Breast epithelium (tissue), 4 donors: Measurements from ENCODE around the gene FPR2. TPM values are rescaled to one million over a fixed set of nuclear protein-coding genes. Genes with fewer than 3 reads are reported as not detected.
"Not testable (repeated sequence)": the region's sequence is repeated elsewhere in the genome, so short reads cannot be mapped to it uniquely, and the experiment has no call there.

Experiments used
- DNase-seq, 2 donors: peaks; one replicate each; pipeline ENCODE4 v3.0.0-alpha.2; 2019; ENCODE audit warnings: low spot score in 2 of 2
- H3K27ac ChIP-seq, 2 donors: fragments of 200-600 bp; sonication (generic) in 1 of 2; one replicate each; pipeline ENCODE4 v1.5.1; 2016 to 2019; ENCODE audit warnings: mild to moderate bottlenecking in 1 of 2
- H3K27me3 ChIP-seq, 2 donors: fragments of 200-600 bp; sonication (generic) in 1 of 2; one replicate each; pipeline versions ENCODE4 v1.5.1 to v1.6.0; 2017 to 2019; ENCODE audit warnings: control low read depth in 1 of 2, mild to moderate bottlenecking in 1 of 2
- H3K36me3 ChIP-seq: fragments of 200-600 bp; one replicate; pipeline ENCODE4 v1.5.1; 2019
- H3K4me1 ChIP-seq, 2 donors: fragments of 200-600 bp; sonication (generic); one replicate each; pipeline ENCODE4 v1.5.1; 2016 to 2019; ENCODE audit warnings: control low read depth in 1 of 2
- H3K4me3 ChIP-seq, 3 donors: fragments of 200-600 bp; sonication (generic); 1 replicate in 2 of 3; 2 replicates in 1 of 3; pipeline ENCODE4 v1.5.1; 2016 to 2019; ENCODE audit warnings: mild to moderate bottlenecking in 3 of 3, moderate library complexity in 2 of 3
- H3K9me3 ChIP-seq, 2 donors: fragments of 200-600 bp; sonication (generic) in 1 of 2; one replicate each; pipeline ENCODE4 v1.5.1; 2016 to 2019; ENCODE audit warnings: control low read depth in 1 of 2
- POLR2A ChIP-seq: fragments of 450-650 bp; IDR thresholded peaks from one replicate; pipeline ENCODE4 v1.6.1; 2016; ENCODE audit warnings: antibody characterized with exemption, mild to moderate bottlenecking, moderate library complexity
- POLR2AphosphoS5 ChIP-seq, 3 donors: sonication (generic); formaldehyde crosslinking; IDR thresholded peaks; one replicate each; pipeline ENCODE4 v1.6.1; 2017; ENCODE audit warnings: antibody characterized with exemption in 3 of 3
- intact Hi-C: fragments of 100-400 bp; cut with DNase I; formaldehyde crosslinking; loops from one replicate; pipeline ENCODE4 v1.15.1; 2023; ENCODE audit warnings: low total_unique reads
- total RNA-seq, 3 donors: library from RNA; depleted of rRNA; stranded (reverse); fragments of >200 nt; gene quantifications; one replicate each; pipeline ENCODE4 v1.1.0, GENCODE V29; 2016
- TF ChIP-seq, protein P1 (sequence below), 3 donors: fragments of 450-650 bp; IDR thresholded peaks; one replicate each; pipeline ENCODE4 v1.5.1; 2016 to 2017; ENCODE audit warnings: antibody characterized with exemption in 3 of 3, mild to moderate bottlenecking in 3 of 3, moderate library complexity in 3 of 3

FPR2 gene
- total RNA-seq, 3 donors from 2014 or later = 0.15 to 0.98 (median 0.32) TPM

DNA sequence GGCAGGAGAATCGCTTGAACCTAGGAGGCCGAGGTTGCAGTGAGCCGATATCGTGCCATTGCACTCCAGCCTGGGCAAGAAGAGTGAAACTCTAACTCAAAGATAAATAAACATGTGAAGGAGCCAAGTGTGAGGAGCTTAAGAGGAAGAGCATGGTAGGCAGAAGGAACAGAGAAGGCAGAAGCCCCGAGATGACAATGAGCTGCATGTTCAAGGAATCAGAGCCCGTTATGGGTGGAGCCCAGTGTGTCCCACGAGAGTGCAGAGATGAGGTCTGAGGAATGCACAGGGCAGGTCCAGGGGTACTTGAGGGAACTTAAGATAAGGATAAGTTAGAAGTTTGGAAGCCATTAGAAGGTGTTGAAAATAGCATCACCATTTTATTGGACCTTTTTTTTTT, 716 bp downstream of the FPR2 start:
- no peak for DNase-seq
- no peak overlapping the region for H3K27ac ChIP-seq
- no peak overlapping the region for H3K4me3 ChIP-seq
- TF ChIP-seq, protein P1, sequence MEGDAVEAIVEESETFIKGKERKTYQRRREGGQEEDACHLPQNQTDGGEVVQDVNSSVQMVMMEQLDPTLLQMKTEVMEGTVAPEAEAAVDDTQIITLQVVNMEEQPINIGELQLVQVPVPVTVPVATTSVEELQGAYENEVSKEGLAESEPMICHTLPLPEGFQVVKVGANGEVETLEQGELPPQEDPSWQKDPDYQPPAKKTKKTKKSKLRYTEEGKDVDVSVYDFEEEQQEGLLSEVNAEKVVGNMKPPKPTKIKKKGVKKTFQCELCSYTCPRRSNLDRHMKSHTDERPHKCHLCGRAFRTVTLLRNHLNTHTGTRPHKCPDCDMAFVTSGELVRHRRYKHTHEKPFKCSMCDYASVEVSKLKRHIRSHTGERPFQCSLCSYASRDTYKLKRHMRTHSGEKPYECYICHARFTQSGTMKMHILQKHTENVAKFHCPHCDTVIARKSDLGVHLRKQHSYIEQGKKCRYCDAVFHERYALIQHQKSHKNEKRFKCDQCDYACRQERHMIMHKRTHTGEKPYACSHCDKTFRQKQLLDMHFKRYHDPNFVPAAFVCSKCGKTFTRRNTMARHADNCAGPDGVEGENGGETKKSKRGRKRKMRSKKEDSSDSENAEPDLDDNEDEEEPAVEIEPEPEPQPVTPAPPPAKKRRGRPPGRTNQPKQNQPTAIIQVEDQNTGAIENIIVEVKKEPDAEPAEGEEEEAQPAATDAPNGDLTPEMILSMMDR (IDR thresholded peaks at IDR 0.05) = no peak
- TF ChIP-seq POLR2A = no peak
- no peak for TF ChIP-seq POLR2AphosphoS5 (IDR thresholded peaks at IDR 0.05)
- intact Hi-C loops = no loop called here
- H3K36me3 ChIP-seq = no peaks in the 10 kb centered on the region
- H3K27me3 ChIP-seq = peaks cover 0 to 25% of the 10 kb centered on the region in 2 donors
- no peaks in the 10 kb centered on the region for H3K4me1 ChIP-seq
- H3K9me3 ChIP-seq = no peaks in the 10 kb centered on the region

DNA sequence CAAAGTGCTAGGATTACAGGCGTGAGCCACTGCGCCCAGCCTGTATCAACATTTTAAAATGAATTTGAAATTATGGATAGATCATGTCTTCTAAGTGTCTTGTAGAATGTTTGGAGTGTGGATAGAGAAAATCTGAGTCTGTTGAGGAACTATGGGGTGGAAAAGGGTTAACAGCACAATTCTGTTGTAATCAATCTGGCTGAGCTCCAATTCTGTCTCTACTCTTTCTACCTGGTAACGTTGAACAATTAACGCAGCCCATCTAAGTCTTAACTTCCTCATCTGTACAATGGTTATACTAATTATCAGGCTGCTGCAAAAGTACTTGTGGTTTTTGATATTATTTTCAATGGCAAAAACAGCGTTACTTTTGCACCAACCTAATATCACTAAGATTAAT, 4.1 kb downstream of the FPR2 start:
- no peak overlapping the region for H3K4me3 ChIP-seq
- no peaks in the 10 kb centered on the region for H3K36me3 ChIP-seq
- no peak for DNase-seq
- TF ChIP-seq POLR2A (no peak), POLR2AphosphoS5 (IDR thresholded peaks at IDR 0.05) (no peak)
- TF ChIP-seq, protein P1 (IDR thresholded peaks at IDR 0.05) = no peak
- no peaks in the 10 kb centered on the region for H3K4me1 ChIP-seq
- H3K9me3 ChIP-seq = no peaks in the 10 kb centered on the region
- H3K27me3 ChIP-seq = peaks cover 0 to 29% of the 10 kb centered on the region in 2 donors
- intact Hi-C loops = no loop called here
- no peak overlapping the region for H3K27ac ChIP-seq

DNA sequence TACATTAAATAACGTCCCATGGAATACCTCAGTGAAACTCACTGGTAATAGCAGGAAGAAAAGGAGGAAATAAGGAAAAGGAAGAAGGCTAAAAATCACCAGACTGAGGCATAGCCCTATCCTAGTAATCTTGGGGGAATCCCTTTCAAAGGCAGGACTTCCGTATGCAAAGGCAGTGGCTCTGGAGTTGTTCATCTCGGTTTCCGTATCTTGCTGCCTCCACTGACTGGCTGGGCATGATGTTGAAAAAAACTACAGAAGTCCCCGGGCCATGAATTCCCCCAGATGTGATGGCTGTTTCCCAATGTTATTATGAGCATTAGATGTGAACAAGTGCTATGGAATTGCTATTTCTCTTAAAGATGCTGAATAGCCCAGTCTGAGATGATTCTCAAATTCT, 5.5 kb downstream of the FPR2 start:
- Histone ChIP-seq H3K9me3 (no peaks in the 10 kb centered on the region), H3K4me1 (no peaks in the 10 kb centered on the region), H3K36me3 (no peaks in the 10 kb centered on the region), H3K27me3 (peaks cover 0 to 28% of the 10 kb centered on the region in 2 donors), H3K4me3 (no peak overlapping the region), H3K27ac (no peak overlapping the region)
- TF ChIP-seq POLR2AphosphoS5 (IDR thresholded peaks at IDR 0.05) = no peak
- TF ChIP-seq POLR2A = no peak
- TF ChIP-seq, protein P1 (IDR thresholded peaks at IDR 0.05) = no peak
- intact Hi-C loops = no loop called here
- no peak for DNase-seq

DNA sequence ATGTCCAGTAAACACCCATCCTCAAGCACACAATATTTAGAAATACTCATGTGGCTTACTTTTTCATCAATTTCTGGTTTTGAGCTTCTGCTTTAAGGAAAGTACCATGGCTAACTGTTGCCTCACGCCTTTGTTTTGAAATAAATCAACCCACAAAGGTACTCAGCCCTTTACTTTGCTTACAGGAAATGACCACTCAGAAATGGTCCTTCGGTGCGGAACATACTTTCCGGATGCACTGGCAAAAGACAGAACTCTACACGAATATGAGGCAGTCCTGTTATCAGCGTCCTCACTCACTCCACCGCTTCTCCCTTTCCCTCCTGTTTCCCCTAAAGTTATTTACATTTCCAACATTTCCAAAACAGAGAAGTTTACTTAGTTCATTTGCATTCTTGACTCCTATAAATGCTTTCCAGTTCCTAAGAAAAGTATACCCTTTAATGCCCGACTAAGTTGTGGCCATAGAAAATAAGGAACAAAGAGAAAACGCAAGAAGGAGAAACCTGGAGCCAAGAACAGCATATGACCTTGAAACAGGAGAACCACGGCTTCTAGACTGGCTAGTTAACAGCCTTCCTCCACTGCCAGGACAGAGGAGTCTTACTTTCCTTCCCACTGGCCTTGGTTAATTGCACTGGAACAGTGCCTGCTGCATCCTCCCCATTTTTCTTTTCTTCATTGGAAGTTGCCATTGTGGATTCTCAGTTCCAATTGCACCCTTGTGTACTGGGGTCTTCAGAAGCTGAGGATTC, 10.6 kb downstream of the FPR2 start:
- H3K9me3 ChIP-seq = no peaks in the 10 kb centered on the region
- intact Hi-C loops = no loop called here
- no peaks in the 10 kb centered on the region for H3K4me1 ChIP-seq
- no peaks in the 10 kb centered on the region for H3K36me3 ChIP-seq
- no peak for DNase-seq
- TF ChIP-seq, protein P1 (IDR thresholded peaks at IDR 0.05) = no peak
- no peak for TF ChIP-seq POLR2A
- TF ChIP-seq POLR2AphosphoS5 (IDR thresholded peaks at IDR 0.05) = no peak
- H3K27me3 ChIP-seq = peaks cover 0 to 9% of the 10 kb centered on the region in 2 donors
- H3K27ac ChIP-seq = no peak overlapping the region
- no peak overlapping the region for H3K4me3 ChIP-seq

DNA sequence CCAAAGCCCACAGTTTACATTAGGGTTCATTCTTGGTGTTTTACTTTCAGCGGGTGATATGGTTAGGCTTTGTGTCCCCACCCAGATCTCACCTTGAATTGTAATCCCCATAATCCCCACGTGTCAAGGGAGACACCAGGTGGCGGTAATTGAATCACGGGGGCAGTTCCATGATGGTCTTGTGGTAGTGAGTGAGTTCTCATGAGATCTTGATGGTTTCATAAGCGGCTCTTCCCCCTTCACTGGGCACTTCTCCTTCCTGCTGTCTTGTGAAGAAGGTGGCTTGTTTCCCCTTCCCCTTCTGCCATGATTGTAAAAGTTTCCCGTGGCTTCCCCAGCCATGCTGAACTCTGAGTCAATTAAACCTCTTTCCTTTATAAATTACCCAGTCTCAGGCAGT, 12.0 kb downstream of the FPR2 start:
- Histone ChIP-seq H3K27me3 (peaks cover 0 to 9% of the 10 kb centered on the region in 2 donors), H3K4me1 (no peaks in the 10 kb centered on the region), H3K27ac (no peak overlapping the region), H3K36me3 (no peaks in the 10 kb centered on the region), H3K9me3 (no peaks in the 10 kb centered on the region), H3K4me3 (no peak overlapping the region)
- intact Hi-C loops = no loop called here
- DNase-seq = no peak
- TF ChIP-seq POLR2A (no peak), POLR2AphosphoS5 (IDR thresholded peaks at IDR 0.05) (no peak)
- TF ChIP-seq, protein P1 (IDR thresholded peaks at IDR 0.05) = no peak

DNA sequence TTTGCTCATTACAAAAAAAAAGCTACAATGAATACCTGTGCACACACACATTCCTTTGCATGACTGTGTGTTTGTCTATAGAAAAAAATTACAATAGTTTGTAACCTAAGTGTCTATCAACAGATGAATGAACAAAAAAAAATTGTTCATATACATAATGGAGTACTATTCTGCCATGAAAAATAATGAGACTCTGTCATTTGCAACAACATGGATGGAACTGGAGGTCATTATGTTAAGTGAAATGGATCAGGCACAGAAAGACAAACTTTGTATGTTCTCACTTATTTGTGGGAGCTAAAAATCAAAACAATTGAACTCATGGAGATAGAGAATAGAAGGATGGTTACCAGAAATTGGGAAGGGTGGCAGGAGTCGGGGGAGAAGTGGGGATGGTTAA, 15.6 kb downstream of the FPR2 start:
- H3K4me3 ChIP-seq, H3K27ac ChIP-seq, DNase-seq, H3K36me3 ChIP-seq, H3K4me1 ChIP-seq, intact Hi-C loops, H3K9me3 ChIP-seq: not testable (repeated sequence)
- H3K27me3 ChIP-seq = peaks cover 0 to 18% of the 10 kb centered on the region in 2 donors
